Skeletal muscle satellite cell (primary cell): ENCODE measurements around the gene PKM.

Experiments
- H3K27me3 ChIP-seq: 2 replicates; pipeline ENCODE4 v1.7.0; 2013; ENCODE audit warnings: low read length; ENCODE audit not compliant: control insufficient read depth, insufficient read depth
- H3K36me3 ChIP-seq: 2 replicates; pipeline ENCODE4 v1.7.0; 2013; ENCODE audit warnings: mild to moderate bottlenecking, control low read depth, low read length; ENCODE audit not compliant: insufficient read depth
- H3K4me1 ChIP-seq: 2 replicates; pipeline ENCODE4 v1.7.0; 2013; ENCODE audit warnings: low read length; ENCODE audit not compliant: control insufficient read depth, insufficient read depth
- H3K4me2 ChIP-seq: 2 replicates; pipeline ENCODE4 v1.7.0; 2013; ENCODE audit warnings: mild to moderate bottlenecking, low read length
- H3K4me3 ChIP-seq: 2 replicates; pipeline ENCODE4 v1.7.0; 2013; ENCODE audit warnings: low read length
- H3K9ac ChIP-seq: 2 replicates; pipeline ENCODE4 v1.7.0; 2013; ENCODE audit warnings: mild to moderate bottlenecking, low read depth, low read length, moderate library complexity
- H3K9me3 ChIP-seq: replicated peaks from 2 replicates; pipeline ENCODE4 v1.7.0; 2013; ENCODE audit warnings: mild to moderate bottlenecking, control low read depth, low read length

PKM gene

GRCh38 chr15:72161361-72162132 lies 69.4 kb downstream of the PKM start:
- no peaks in the 10 kb centered on the region for H3K4me1 ChIP-seq
- no peak overlapping the region for H3K4me2 ChIP-seq
- H3K27me3 ChIP-seq: peaks cover 5% of the 10 kb centered on the region
- H3K36me3 ChIP-seq: no peaks in the 10 kb centered on the region
- H3K9ac ChIP-seq: no peak overlapping the region
- H3K4me3 ChIP-seq: no peak overlapping the region
- no peaks in the 10 kb centered on the region for H3K9me3 ChIP-seq

- Histone ChIP-seq H3K9ac (no peak overlapping the region), H3K36me3 (no peaks in the 10 kb centered on the region), H3K4me1 (peaks cover under 1% of the 10 kb centered on the region), H3K27me3 (no peaks in the 10 kb centered on the region), H3K4me2 (no peak overlapping the region), H3K4me3 (no peak overlapping the region), H3K9me3 (no peaks in the 10 kb centered on the region)
These were observed 70.2 kb downstream of the PKM start for GRCh38 chr15:72160696-72161245.

GRCh38 chr15:72156928-72157327 lies 74.1 kb downstream of the PKM start:
- Histone ChIP-seq H3K36me3 (no peaks in the 10 kb centered on the region), H3K4me1 (peaks cover 10% of the 10 kb centered on the region), H3K9ac (no peak overlapping the region), H3K4me3 (no peak overlapping the region), H3K9me3 (no peaks in the 10 kb centered on the region), H3K4me2 (no peak overlapping the region), H3K27me3 (no peaks in the 10 kb centered on the region)

- Histone ChIP-seq H3K9ac (peak overlapping the region; percentile 61), H3K36me3 (no peaks in the 10 kb centered on the region), H3K4me2 (peak overlapping the region; percentile 91), H3K4me1 (peaks cover 10% of the 10 kb centered on the region), H3K9me3 (no peaks in the 10 kb centered on the region), H3K27me3 (no peaks in the 10 kb centered on the region), H3K4me3 (peak overlapping the region; percentile 72)
These were observed 75.1 kb downstream of the PKM start for GRCh38 chr15:72155635-72156616.

- H3K9ac ChIP-seq: peak overlapping the region; percentile 61
- H3K4me1 ChIP-seq: peaks cover 10% of the 10 kb centered on the region
- H3K27me3 ChIP-seq: no peaks in the 10 kb centered on the region
- peak overlapping the region; percentile 72 for H3K4me3 ChIP-seq
- H3K9me3 ChIP-seq: no peaks in the 10 kb centered on the region
- H3K36me3 ChIP-seq: no peaks in the 10 kb centered on the region
- H3K4me2 ChIP-seq: peak overlapping the region; percentile 91
These were observed 75.9 kb downstream of the PKM start for GRCh38 chr15:72155003-72155621.

GRCh38 chr15:72154316-72154715 lies 76.7 kb downstream of the PKM start:
- H3K27me3 ChIP-seq: no peaks in the 10 kb centered on the region
- H3K36me3 ChIP-seq: no peaks in the 10 kb centered on the region
- H3K4me3 ChIP-seq: no peak overlapping the region
- no peak overlapping the region for H3K9ac ChIP-seq
- H3K9me3 ChIP-seq: no peaks in the 10 kb centered on the region
- peaks cover 10% of the 10 kb centered on the region for H3K4me1 ChIP-seq
- H3K4me2 ChIP-seq: no peak overlapping the region

- no peak overlapping the region for H3K9ac ChIP-seq
These were observed 77.6 kb downstream of the PKM start for GRCh38 chr15:72153269-72154000.

More at GRCh38 chr15:72153269-72154000, 77.6 kb downstream of the PKM start:
- H3K36me3 ChIP-seq: no peaks in the 10 kb centered on the region
- H3K4me2 ChIP-seq: no peak overlapping the region
- H3K4me3 ChIP-seq: no peak overlapping the region
- no peaks in the 10 kb centered on the region for H3K27me3 ChIP-seq
- H3K9me3 ChIP-seq: no peaks in the 10 kb centered on the region
- peaks cover 10% of the 10 kb centered on the region for H3K4me1 ChIP-seq
